Lower lobe of right lung (tissue), 2 donors: ENCODE data around the gene GCC2. TPM values are rescaled to one million over a fixed set of nuclear protein-coding genes. Genes with fewer than 3 reads are reported as not detected.
"Not testable (repeated sequence)": the region's sequence is repeated elsewhere in the genome, so short reads cannot be mapped to it uniquely, and the experiment has no call there.

Source experiments
- ATAC-seq, 2 donors: fragments of 200-7000 bp; cut with Tn5 transposase; one replicate each; pipeline ENCODE4 v1.9.1; 2020 to 2022; ENCODE audit warnings: mild to moderate bottlenecking in 2 of 2, moderate library complexity in 2 of 2
- DNase-seq: peaks from one replicate; pipeline ENCODE4 v3.0.0-alpha.2; 2020
- H3K27ac ChIP-seq: fragments of 200-600 bp; one replicate; pipeline ENCODE4 v1.8.0; 2022
- H3K27me3 ChIP-seq: fragments of 200-600 bp; one replicate; pipeline ENCODE4 v1.8.0; 2022; ENCODE audit warnings: low read depth
- H3K36me3 ChIP-seq: fragments of 200-600 bp; one replicate; pipeline ENCODE4 v1.8.0; 2022; ENCODE audit warnings: mild to moderate bottlenecking
- H3K4me1 ChIP-seq: fragments of 200-600 bp; one replicate; pipeline ENCODE4 v1.8.0; 2022
- H3K4me3 ChIP-seq: fragments of 200-600 bp; one replicate; pipeline ENCODE4 v1.8.0; 2022; ENCODE audit warnings: mild to moderate bottlenecking
- H3K9me3 ChIP-seq: fragments of 200-600 bp; one replicate; pipeline ENCODE4 v1.8.0; 2022
- CTCF ChIP-seq: fragments of 200-600 bp; IDR thresholded peaks from one replicate; pipeline ENCODE4 v1.8.0; 2022; ENCODE audit warnings: antibody characterized with exemption, mild to moderate bottlenecking
- intact Hi-C: fragments of 100-400 bp; cut with DNase I; formaldehyde crosslinking; loops from one replicate; pipeline ENCODE4 v1.11.0; 2022
- total RNA-seq: library from RNA; stranded (reverse); fragmentation: NEBNext Ultra II Directional; extraction: Animal tissue kit (Norgen Biotek cat#: 25700); gene quantifications from one replicate; pipeline ENCODE4 v1.2.1, GENCODE V29; 2021
- donor health status: DM: no; HTN: yes; CAD: no; lungs with severe emphysema.

Gene GCC2
- total RNA-seq, 1 donor from 2014 or later, result 52.4 TPM

- intact Hi-C loops, result no loop called here
- H3K27me3 ChIP-seq, result no peaks in the 10 kb centered on the region
- peaks cover 13% of the 10 kb centered on the region for H3K4me1 ChIP-seq
- H3K9me3 ChIP-seq, result no peaks in the 10 kb centered on the region
- no peak overlapping the region for H3K27ac ChIP-seq
- no peaks in the 10 kb centered on the region for H3K36me3 ChIP-seq
- no peak for TF ChIP-seq CTCF
- DNase-seq (no peak), ATAC-seq (no peak)
- H3K4me3 ChIP-seq, result no peak overlapping the region
These were observed 103.6 kb downstream of the GCC2 start for GRCh38 chr2:108552566-108552965.

- Histone ChIP-seq H3K4me1 (peaks cover 13% of the 10 kb centered on the region), H3K4me3 (no peak overlapping the region), H3K36me3 (no peaks in the 10 kb centered on the region), H3K27ac (peak overlapping the region; percentile 10), H3K27me3 (no peaks in the 10 kb centered on the region), H3K9me3 (no peaks in the 10 kb centered on the region)
- intact Hi-C loops, result no loop called here
- ATAC-seq, result no peak
- DNase-seq, result no peak
- no peak for TF ChIP-seq CTCF
These were observed 104.4 kb downstream of the GCC2 start for GRCh38 chr2:108553209-108553919.

- no peaks in the 10 kb centered on the region for H3K9me3 ChIP-seq
- no peak overlapping the region for H3K27ac ChIP-seq
- H3K27me3 ChIP-seq, result no peaks in the 10 kb centered on the region
- DNase-seq (no peak), ATAC-seq (no peak)
- intact Hi-C loops, result no loop called here
- H3K36me3 ChIP-seq, result no peaks in the 10 kb centered on the region
- H3K4me1 ChIP-seq, result peaks cover 13% of the 10 kb centered on the region
- no peak overlapping the region for H3K4me3 ChIP-seq
- no peak for TF ChIP-seq CTCF
These were observed 105.5 kb downstream of the GCC2 start for GRCh38 chr2:108554528-108554927.

- no peaks in the 10 kb centered on the region for H3K9me3 ChIP-seq
- no peak overlapping the region for H3K27ac ChIP-seq
- peaks cover 13% of the 10 kb centered on the region for H3K4me1 ChIP-seq
- no peak overlapping the region for H3K4me3 ChIP-seq
- H3K36me3 ChIP-seq, result no peaks in the 10 kb centered on the region
- intact Hi-C loops, result no loop called here
- no peak for DNase-seq
- TF ChIP-seq CTCF, result no peak
- no peak for ATAC-seq
- no peaks in the 10 kb centered on the region for H3K27me3 ChIP-seq
These were observed 106.6 kb downstream of the GCC2 start for GRCh38 chr2:108555572-108555971.

- DNase-seq, H3K9me3 ChIP-seq, H3K36me3 ChIP-seq, H3K27me3 ChIP-seq, ATAC-seq, H3K4me3 ChIP-seq, H3K27ac ChIP-seq, intact Hi-C loops: not testable (repeated sequence)
- H3K4me1 ChIP-seq, result peaks cover 13% of the 10 kb centered on the region
These were observed 107.6 kb downstream of the GCC2 start for GRCh38 chr2:108556581-108556980.

Other genes with a start within 250 kb of the GCC2 start
- gene SULT1C3, start 209.2 kb upstream of the GCC2 start, total RNA-seq, result not detected
- gene SULT1C2, start 160.3 kb upstream of the GCC2 start, total RNA-seq, result 1.2 TPM
- 10.6 TPM for gene SULT1C4, start 71.3 kb upstream of the GCC2 start, total RNA-seq
- gene LIMS1, start 85.3 kb downstream of the GCC2 start, total RNA-seq, result 85.5 TPM